ENCODE data around the gene SNRK.

SNRK gene

DNA sequence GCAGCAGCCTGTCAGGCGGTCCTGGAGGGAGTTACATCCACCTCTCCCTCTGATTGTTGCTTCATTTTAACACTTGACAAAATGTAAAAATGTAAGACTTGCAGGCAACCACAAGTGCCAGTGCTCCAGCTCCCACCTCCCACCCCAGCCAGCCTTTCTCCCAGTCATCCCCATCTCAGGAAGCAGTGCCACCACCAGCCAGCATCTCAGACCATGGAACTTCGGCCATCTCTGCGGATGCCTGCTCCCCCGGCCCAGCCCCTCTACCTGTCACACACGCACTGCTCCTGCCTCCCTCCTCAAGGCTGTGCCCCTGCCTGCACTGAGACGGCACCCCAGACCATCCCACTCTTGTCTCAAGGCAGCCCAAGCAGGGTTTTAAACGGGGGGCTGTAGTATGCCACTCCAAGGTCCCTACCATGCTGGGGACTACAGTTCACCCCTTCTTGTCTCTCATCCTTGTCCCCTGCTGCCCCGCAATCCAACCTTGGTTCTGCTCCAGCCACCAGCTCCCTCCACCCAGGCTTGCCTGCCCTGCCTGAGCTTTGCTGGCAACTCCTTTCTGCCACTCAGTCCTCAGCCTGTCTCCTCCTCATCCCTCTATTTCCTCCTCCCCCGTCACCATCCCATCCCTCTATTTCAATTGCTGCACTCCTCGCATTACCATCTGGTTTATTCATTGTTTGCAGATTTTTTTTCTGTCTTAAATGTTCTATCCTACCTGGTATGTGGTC is 85.8 kb downstream of the SNRK start:
- DNase-seq = no peak

DNA sequence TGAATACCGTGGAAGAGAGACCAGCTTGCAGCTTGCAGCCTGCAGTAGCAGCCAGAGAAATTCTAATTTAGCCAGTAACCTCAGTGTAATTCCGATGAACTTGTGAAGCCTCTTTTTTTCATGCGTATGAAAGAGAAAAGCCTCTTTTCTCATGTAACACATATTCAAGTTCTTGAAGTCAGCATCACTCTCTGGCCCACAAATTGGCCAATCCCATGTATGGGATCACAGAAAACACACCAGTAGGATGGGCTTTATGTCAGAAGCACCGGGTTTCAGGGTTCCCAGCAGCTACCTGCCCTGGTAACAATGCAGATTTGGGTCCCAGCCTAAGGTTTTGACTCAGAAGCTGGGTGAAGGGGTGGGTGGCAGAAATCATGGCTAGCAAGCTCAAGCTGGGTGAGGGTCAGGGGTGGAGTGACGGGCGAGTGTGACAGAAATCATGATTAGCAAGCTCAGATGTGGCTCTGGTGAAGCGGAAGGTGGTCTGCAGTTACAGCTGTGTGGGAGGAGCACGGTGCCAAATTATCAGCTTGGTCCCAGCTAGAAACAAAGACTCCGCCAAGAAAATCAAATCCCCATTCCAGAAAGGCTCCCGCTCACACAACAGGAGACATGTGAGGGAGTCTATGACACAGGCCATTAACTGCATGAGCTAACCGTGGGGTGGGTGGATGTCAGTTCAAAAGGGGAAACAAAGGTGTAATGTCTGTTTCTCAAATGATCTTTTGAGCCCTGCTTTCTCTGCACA is 86.6 kb downstream of the SNRK start:
- no peak for DNase-seq

DNA sequence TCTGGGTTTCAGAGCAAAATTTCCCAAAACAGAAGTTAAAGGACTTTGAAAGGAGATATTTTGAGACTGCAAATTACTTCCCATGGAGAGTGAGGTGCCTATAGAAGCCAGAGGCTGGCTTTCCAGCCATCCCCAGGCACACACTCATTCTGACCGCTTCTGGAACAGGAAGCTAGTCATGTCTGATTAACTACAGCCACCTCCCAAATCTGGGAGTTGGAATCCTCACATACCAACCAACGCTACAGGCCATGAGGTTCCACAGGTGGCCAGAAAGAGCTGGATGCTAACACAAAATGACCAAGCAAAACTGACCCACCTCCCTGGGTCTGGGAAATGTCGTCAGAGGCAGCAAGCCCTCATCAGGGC is 87.2 kb downstream of the SNRK start:
- DNase-seq = no peak

DNA sequence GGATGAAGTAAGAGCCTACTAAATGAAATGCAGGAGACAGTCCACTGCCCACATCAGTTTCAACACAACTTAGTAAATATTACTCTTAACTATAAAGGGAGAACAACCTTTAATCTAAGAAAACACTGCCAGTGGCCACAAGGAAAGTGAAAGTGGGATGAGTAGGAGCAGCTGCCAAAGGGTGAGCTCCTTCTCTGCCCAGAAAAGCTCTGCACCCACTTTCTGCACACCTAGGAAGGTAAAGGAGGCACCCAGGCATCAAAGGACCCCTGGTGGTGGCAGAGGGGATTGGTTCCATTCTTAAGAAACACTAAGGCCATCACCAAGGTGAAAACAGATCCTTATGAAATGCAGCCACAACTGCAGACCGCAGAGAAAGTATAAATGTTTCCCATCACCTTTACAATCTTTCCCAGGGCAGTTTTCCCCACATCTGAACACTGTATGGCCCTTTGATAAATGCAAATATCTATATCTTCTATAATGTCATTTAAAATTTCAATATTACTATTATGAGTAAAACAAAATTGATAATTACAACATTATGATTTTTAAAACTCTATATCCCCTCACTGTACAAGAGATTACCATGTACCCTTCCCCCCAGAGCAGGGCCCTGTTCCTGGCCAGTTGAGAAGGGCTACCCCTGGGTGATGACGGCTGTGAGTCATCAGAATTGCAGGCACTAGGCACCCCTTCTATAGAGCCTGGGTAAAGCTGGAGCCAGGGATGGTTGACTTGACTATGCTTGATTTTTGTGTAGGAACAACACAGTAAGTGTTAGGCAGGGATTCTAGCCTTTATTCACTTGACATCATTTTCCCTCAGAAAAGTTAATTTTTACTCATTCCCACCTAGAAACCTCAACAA is 92.0 kb downstream of the SNRK start:
- peak in 1 of 2 experiments; percentile 2 for DNase-seq

DNA sequence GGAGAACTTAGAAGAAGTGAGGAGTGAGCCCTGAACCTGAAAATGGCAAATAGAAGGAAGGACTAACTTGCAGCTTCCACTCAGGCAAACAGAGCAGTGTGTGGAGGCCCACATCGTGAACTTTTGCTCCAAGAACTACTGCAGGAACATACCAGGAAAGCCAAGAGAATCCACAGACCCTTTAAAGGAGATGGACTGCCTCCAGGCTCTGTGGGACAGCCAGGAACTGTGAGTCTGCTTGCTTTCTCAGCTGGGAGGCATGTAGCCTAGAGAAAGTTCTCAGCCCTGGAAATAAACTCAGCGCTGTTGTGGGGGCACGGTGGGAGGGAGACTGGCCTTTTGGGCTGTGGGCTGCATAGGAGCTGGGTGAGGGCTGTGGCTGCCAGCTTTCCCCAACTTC is 93.0 kb downstream of the SNRK start:
- DNase-seq = no peak

DNA sequence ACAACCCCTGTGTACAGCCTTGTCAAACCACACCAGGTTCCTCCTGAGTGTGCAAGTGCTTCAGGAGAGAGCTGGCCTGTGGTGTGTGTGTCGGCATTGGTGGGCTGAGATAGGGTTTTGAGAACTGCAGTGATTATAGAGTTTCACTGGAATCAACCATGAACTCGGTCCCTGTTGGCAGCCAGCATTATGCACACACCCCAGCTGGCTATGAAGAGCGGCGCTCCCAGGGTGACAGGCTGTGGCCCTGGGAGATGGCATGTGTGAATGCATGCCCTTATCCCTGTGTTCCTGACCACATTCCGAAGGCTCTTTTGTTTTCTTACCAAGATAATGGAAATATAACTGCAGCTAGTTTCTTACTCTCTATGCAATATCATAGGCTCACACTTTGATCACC is 101.8 kb downstream of the SNRK start:
- no peak for DNase-seq

DNA sequence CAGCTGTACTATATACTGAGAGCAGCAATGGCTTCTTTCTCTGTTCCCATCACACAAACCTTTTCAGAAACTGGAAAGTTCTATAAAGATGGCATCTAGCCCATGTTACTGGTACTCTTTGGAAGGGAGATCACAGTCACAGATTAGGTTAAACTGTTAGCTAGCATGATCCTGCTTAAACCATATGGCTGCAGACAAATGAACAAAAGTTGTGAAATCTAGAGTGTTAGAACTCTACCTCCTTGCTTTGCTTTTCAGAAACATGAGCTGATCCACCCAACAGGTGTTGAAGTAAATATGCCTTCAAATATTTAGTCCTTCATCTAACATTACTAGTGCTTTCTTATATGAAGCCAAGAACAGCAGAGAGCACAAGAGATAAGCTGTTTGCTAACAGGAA is 102.6 kb downstream of the SNRK start:
- DNase-seq = no peak

DNA sequence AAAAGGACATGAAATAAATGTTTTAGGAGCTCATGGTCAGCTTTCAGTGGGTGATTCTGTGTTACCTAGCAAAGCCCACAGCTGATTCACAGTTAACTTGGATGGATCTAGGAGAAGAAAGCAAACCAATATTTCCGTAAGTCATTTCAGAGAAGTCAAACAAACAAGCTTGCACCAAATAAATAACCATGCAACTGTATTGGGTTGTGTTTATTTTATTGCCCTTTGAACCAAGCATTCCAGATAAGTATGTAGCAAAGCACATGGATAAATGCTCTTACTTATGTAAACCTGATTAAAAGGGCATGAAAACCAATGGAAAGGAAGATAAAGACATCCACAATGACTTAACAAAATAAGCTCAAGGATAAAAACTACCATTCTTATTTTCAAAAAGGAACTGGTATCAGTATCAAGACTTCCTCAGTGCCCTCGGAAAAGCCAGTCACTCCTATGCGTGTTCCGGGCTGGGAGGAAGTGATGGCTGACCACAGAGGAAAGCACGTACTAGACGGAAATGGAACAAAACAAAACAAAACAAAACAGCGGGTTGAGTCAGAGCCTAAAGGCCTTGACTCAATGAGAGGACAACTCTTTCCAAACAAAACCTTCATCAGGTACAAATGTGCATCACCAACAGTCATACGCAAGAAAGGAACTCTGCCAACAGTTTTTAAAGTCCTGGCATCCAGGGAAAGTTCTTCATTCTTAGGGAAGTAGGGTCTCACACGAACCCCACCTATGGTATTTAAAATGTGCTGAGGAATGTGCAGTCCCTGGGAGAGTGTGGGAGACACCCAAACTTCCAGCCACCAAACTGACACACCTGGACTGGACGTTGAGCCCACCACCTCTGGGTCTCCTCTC is 103.3 kb downstream of the SNRK start:
- no peak for DNase-seq

DNA sequence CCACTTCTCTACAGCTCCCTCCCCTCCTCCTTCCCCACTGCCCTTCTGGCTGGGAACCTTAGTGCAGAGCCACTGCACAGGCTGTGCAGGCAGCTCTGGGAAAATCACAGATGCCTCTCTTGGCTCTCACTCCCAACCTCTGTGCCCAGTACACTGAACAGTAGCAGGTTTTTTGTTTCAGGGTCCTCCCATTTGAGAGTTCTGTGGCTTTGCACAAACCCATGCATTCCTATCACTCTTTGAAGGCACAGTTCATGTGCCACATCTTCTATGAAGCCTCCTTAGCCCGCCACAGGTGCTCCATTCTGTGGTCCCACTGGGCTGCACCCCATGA is 103.9 kb downstream of the SNRK start:
- DNase-seq = no peak

DNA sequence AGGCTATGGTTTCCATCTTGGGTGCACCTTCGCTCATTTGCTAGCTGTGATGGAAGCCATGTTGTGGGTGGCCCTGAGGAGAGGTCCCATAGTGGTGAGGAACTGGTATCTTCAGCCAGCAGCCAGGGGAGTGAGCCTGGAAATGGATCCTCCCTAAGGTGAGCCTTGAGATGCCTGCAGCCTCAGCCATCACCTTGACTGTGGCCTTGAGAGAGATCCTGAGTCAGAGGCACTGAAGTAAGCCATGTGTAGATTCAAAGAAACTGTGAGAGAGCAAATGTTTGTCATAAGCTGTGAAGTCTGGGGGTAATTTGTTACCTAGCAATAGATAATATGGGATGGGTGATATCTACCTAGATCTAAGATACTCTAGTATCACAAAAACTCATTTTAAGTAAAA is 105.3 kb downstream of the SNRK start:
- no peak for DNase-seq

DNA sequence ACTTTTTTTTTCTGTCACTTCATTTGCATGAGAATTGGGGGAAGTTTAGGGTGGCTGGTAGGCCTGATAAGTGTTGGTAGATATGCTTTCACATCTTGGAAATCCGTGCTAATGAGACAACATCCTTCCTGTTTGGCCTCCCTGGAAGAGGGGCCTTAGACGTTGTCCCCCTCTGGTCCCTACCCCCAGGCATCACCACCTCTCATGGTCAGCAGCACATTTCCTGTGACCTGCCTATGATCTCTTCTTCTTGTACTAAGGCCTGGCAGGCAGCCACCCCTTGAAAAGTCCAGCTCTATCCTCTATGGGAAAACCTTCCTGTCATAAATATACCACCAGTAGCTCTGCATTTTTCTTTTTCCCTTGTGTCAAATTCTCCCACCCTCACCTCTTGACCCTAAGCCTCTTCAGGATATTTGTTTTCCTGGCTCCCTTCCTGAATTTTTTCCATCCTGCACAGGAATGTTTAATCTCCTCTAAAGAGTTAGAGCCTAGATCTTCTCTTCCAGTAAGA is 107.8 kb downstream of the SNRK start:
- DNase-seq = no peak

DNA sequence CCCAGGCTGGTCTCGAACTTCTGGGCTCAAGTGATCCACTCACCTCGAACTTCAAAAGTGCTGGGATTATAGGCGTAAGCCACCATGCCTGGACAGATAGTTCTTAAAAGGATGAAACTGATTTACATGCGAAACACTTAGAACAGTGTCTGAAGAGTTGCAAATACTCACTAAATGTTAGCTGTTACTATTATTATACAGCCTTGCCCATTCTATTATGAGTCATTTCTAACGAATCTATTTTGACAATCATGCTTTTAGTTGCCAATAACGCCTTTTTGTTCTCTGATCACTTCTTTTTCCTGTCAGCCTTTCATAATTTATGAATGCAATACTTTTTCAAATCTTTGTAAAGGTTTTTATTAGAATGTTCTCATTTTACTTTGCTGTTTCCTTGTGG is 112.7 kb downstream of the SNRK start:
- DNase-seq = no peak

DNA sequence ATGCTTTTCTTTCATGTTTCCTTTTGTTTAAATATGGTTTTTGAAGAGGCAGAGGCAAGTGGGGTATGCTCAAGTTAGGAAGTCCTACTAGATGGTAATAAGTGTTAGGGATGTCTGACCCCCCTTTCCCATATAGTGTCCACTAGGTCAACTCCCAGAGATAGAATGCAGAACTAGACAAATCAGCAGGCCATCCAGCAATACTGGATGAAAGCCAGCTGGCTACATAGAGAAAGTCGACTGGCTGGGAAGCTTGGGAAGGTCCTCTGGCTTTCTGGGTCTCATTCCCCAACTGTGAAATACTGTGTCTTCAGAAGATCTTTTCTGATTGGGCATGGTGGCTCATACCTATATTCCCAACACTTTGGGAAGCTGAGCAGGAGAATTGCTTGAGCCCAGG is 113.8 kb downstream of the SNRK start:
- no peak for DNase-seq

All from NCI-H2081 (cell line).